Liver (tissue), 9 donors: ENCODE measurements around the gene EIF4E2. TPM values are rescaled to one million over a fixed set of nuclear protein-coding genes. Genes with fewer than 3 reads are reported as not detected.

Source experiments
- DNase-seq: peaks from one replicate; pipeline ENCODE4 v3.0.0-alpha.2; 2017; ENCODE audit warnings: low spot score
- H3K27ac ChIP-seq, 2 donors: one replicate each; pipeline ENCODE4 v1.7.0; 2013; ENCODE audit warnings: inconsistent platforms in 2 of 2, low read length in 2 of 2, control low read depth in 1 of 2, low read depth in 1 of 2, mild to moderate bottlenecking in 1 of 2
- H3K27me3 ChIP-seq, 4 donors: one replicate each; pipeline versions ENCODE4 v1.6.1 to v1.7.0; 2013; ENCODE audit warnings: low read length in 3 of 4, inconsistent platforms in 1 of 4, mild to moderate bottlenecking in 1 of 4, moderate library complexity in 1 of 4; ENCODE audit not compliant: control insufficient read depth in 4 of 4, insufficient read depth in 4 of 4
- H3K36me3 ChIP-seq, 4 donors: one replicate each; pipeline versions ENCODE4 v1.6.1 to v1.7.0; 2013; ENCODE audit warnings: low read length in 3 of 4, mild to moderate bottlenecking in 3 of 4, low read depth in 1 of 4, moderate library complexity in 1 of 4; ENCODE audit not compliant: control insufficient read depth in 4 of 4, insufficient read depth in 3 of 4
- H3K4me1 ChIP-seq, 4 donors: one replicate each; pipeline versions ENCODE4 v1.6.1 to v1.7.0; 2013; ENCODE audit warnings: low read length in 3 of 4, mild to moderate bottlenecking in 3 of 4, moderate library complexity in 1 of 4; ENCODE audit not compliant: control insufficient read depth in 4 of 4, insufficient read depth in 4 of 4
- H3K4me3 ChIP-seq, 3 donors: one replicate each; pipeline versions ENCODE4 v1.6.1 to v1.7.0; 2013; ENCODE audit warnings: low read length in 3 of 3, control low read depth in 1 of 3, low read depth in 1 of 3, mild to moderate bottlenecking in 1 of 3
- H3K9ac ChIP-seq, 2 donors: one replicate each; pipeline ENCODE4 v1.7.0; 2013; ENCODE audit warnings: low read length in 2 of 2, mild to moderate bottlenecking in 2 of 2, moderate library complexity in 2 of 2, control low read depth in 1 of 2, low read depth in 1 of 2
- H3K9me3 ChIP-seq, 4 donors: one replicate each; pipeline versions ENCODE4 v1.6.1 to v1.7.0; 2013; ENCODE audit warnings: low read length in 3 of 4; ENCODE audit not compliant: control insufficient read depth in 4 of 4
- EGR1 ChIP-seq, 2 donors: IDR thresholded peaks; 2 replicates each; pipeline ENCODE4 v1.6.1; 2016 to 2018; ENCODE audit warnings: antibody characterized with exemption in 2 of 2, low read depth in 2 of 2
- GABPA ChIP-seq, 2 donors: IDR thresholded peaks in 1 of 2; conservative IDR thresholded peaks in 1 of 2; 2 replicates each; pipeline ENCODE4 v1.6.1; 2016; ENCODE audit warnings: antibody characterized with exemption in 2 of 2, mild to moderate bottlenecking in 1 of 2, moderate library complexity in 1 of 2
- HNF4A ChIP-seq, 2 donors: conservative IDR thresholded peaks; 2 replicates each; pipeline ENCODE4 v1.6.1; 2016; ENCODE audit warnings: antibody characterized with exemption in 2 of 2, mild to moderate bottlenecking in 2 of 2
- HNF4G ChIP-seq: IDR thresholded peaks from 2 replicates; pipeline ENCODE4 v1.6.1; 2016; ENCODE audit warnings: antibody characterized with exemption
- JUND ChIP-seq, 2 donors: IDR thresholded peaks; 2 replicates each; pipeline ENCODE4 v1.6.1; 2016; ENCODE audit warnings: antibody characterized with exemption in 2 of 2
- NR2F2 ChIP-seq: IDR thresholded peaks from 2 replicates; pipeline ENCODE4 v1.6.1; 2016; ENCODE audit warnings: antibody characterized with exemption
- RAD21 ChIP-seq, 2 donors: IDR thresholded peaks; 2 replicates each; pipeline ENCODE4 v1.6.1; 2016; ENCODE audit warnings: antibody characterized with exemption in 2 of 2, mild to moderate bottlenecking in 2 of 2
- RXRA ChIP-seq, 2 donors: IDR thresholded peaks; 2 replicates each; pipeline ENCODE4 v1.6.1; 2017 to 2018; ENCODE audit warnings: antibody characterized with exemption in 2 of 2, mild to moderate bottlenecking in 1 of 2
- SP1 ChIP-seq: IDR thresholded peaks from 2 replicates; pipeline ENCODE4 v1.6.1; 2018; ENCODE audit warnings: antibody characterized with exemption, mild to moderate bottlenecking
- TAF1 ChIP-seq: conservative IDR thresholded peaks from 2 replicates; pipeline ENCODE4 v1.6.1; 2016; ENCODE audit warnings: antibody characterized with exemption, mild to moderate bottlenecking
- YY1 ChIP-seq: IDR thresholded peaks from 2 replicates; pipeline ENCODE4 v1.6.1; 2016; ENCODE audit warnings: antibody characterized with exemption, mild to moderate bottlenecking
- WGBS: extraction: QIAGEN DNeasy Blood & Tissue Kit; methylation state at CpG from one replicate; pipeline ENCODE4 v1.1.7; 2013; 5-methylcytosine and 5-hydroxymethylcytosine counted together
- polyA plus RNA-seq, 2 donors: library from polyadenylated mRNA; stranded (reverse) in 1 of 2; unstranded in 1 of 2; fragments of 200-250 nt in 1 of 2; fragments of >200 nt in 1 of 2; fragmentation: Nextera tagmentation in 1 of 2; extraction: Ambion mirVana in 1 of 2; gene quantifications; one replicate each; pipeline versions ENCODE4 v1.2.1 to v1.2.3, GENCODE V29; 2013 to 2015
- total RNA-seq, 2 donors: library from RNA; depleted of rRNA; stranded (reverse); fragments of >200 nt; gene quantifications; one replicate each; pipeline ENCODE4 v1.2.3, GENCODE V29; 2014
- TF ChIP-seq, protein P1 (sequence below): IDR thresholded peaks from 2 replicates; pipeline ENCODE4 v1.6.1; 2016; ENCODE audit warnings: antibody characterized with exemption, mild to moderate bottlenecking
- TF ChIP-seq, protein P2 (sequence below): IDR thresholded peaks from 2 replicates; pipeline ENCODE4 v1.6.1; 2016; ENCODE audit warnings: antibody characterized with exemption
- TF ChIP-seq, protein P3 (sequence below): IDR thresholded peaks from 2 replicates; pipeline ENCODE4 v1.6.1; 2016; ENCODE audit warnings: antibody characterized with exemption
- donor health status: healthy.
- donor health status: healthy.
- donor health status: healthy.
- donor health status: healthy.
- donor health status: healthy.

EIF4E2 gene
- total and polyA plus RNA-seq, 4 donors: 30.0 to 46.9 (median 45.4) TPM

DNA sequence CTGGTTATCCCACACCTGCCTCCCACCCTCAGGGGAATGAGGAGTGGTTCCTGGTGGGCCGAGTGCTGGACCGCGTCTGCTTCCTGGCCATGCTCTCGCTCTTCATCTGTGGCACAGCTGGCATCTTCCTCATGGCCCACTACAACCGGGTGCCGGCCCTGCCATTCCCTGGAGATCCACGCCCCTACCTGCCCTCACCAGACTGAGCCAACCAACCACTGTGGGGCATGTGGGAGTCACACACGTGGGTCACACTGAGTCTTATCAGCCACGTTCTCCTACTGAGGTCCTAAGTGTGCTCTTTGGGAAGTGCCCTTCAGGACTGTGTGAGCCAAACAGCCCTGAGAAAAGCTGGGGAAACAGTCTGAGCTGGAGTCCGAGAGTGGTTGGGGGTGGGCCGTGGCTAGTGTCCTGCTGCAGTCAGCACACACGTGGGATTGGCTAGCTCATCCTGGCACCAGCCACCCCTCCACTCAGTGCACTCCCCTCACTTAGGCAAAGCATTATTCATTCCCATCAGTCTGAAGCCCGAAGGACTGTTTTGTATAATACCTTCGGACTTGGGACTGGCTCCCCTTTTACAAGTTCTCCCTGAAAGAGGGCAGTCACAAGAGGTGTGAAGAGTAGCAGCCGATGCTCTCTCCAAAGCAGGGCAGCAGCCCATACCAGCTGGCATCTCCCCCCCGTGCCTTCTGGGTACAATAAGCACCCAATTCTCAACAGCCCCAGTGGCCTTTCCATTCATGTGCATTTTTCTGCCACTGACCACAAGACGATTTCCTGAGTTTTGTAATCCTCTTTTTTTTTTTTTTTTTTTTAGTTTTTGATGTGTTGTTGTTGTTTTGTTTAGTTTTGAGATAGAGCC lies 4.7 kb upstream of the EIF4E2 start:
- no peak overlapping the region for H3K4me3 ChIP-seq
- H3K27me3 ChIP-seq: no peaks in the 10 kb centered on the region
- DNase-seq: no peak
- H3K36me3 ChIP-seq: no peaks in the 10 kb centered on the region
- WGBS: 88% methylated on average over 17 of the region's 17 CpGs
- peaks cover 0 to 9% (median 2%) of the 10 kb centered on the region in 4 donors for H3K4me1 ChIP-seq
- TF ChIP-seq, protein P1, sequence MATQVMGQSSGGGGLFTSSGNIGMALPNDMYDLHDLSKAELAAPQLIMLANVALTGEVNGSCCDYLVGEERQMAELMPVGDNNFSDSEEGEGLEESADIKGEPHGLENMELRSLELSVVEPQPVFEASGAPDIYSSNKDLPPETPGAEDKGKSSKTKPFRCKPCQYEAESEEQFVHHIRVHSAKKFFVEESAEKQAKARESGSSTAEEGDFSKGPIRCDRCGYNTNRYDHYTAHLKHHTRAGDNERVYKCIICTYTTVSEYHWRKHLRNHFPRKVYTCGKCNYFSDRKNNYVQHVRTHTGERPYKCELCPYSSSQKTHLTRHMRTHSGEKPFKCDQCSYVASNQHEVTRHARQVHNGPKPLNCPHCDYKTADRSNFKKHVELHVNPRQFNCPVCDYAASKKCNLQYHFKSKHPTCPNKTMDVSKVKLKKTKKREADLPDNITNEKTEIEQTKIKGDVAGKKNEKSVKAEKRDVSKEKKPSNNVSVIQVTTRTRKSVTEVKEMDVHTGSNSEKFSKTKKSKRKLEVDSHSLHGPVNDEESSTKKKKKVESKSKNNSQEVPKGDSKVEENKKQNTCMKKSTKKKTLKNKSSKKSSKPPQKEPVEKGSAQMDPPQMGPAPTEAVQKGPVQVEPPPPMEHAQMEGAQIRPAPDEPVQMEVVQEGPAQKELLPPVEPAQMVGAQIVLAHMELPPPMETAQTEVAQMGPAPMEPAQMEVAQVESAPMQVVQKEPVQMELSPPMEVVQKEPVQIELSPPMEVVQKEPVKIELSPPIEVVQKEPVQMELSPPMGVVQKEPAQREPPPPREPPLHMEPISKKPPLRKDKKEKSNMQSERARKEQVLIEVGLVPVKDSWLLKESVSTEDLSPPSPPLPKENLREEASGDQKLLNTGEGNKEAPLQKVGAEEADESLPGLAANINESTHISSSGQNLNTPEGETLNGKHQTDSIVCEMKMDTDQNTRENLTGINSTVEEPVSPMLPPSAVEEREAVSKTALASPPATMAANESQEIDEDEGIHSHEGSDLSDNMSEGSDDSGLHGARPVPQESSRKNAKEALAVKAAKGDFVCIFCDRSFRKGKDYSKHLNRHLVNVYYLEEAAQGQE: no peak
- TF ChIP-seq RXRA (IDR thresholded peaks at IDR 0.05) (no peak), HNF4A (conservative IDR thresholded peaks at IDR 0.05) (no peak), TAF1 (no peak), GABPA (IDR thresholded peaks at IDR 0.05 in 1 of 2, conservative IDR thresholded peaks at IDR 0.05 in 1 of 2) (no peak), NR2F2 (no peak), RAD21 (IDR thresholded peaks at IDR 0.05) (no peak), YY1 (no peak)
- TF ChIP-seq, protein P2, sequence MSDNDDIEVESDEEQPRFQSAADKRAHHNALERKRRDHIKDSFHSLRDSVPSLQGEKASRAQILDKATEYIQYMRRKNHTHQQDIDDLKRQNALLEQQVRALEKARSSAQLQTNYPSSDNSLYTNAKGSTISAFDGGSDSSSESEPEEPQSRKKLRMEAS: no peak
- no peak overlapping the region for H3K27ac ChIP-seq
- H3K9me3 ChIP-seq: no peaks in the 10 kb centered on the region
- H3K9ac ChIP-seq: no peak overlapping the region

- Histone ChIP-seq H3K27me3 (no peaks in the 10 kb centered on the region), H3K36me3 (peaks cover 0 to 4% (median 0%) of the 10 kb centered on the region in 4 donors), H3K4me1 (peaks cover 2 to 18% (median 9%) of the 10 kb centered on the region in 4 donors), H3K27ac (no peak overlapping the region), H3K9me3 (no peaks in the 10 kb centered on the region), H3K4me3 (no peak overlapping the region), H3K9ac (no peak overlapping the region)
- no peak for DNase-seq
- WGBS: 97% methylated on average over 6 of the region's 6 CpGs
- no peak for TF ChIP-seq NR2F2
- TF ChIP-seq, protein P3, sequence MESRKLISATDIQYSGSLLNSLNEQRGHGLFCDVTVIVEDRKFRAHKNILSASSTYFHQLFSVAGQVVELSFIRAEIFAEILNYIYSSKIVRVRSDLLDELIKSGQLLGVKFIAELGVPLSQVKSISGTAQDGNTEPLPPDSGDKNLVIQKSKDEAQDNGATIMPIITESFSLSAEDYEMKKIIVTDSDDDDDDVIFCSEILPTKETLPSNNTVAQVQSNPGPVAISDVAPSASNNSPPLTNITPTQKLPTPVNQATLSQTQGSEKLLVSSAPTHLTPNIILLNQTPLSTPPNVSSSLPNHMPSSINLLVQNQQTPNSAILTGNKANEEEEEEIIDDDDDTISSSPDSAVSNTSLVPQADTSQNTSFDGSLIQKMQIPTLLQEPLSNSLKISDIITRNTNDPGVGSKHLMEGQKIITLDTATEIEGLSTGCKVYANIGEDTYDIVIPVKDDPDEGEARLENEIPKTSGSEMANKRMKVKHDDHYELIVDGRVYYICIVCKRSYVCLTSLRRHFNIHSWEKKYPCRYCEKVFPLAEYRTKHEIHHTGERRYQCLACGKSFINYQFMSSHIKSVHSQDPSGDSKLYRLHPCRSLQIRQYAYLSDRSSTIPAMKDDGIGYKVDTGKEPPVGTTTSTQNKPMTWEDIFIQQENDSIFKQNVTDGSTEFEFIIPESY: no peak
- no peak for TF ChIP-seq EGR1 (IDR thresholded peaks at IDR 0.05; ENCODE audit: low read depth in 2 of 2)
- TF ChIP-seq SP1: no peak
- TF ChIP-seq, protein P1: no peak
- no peak for TF ChIP-seq JUND (IDR thresholded peaks at IDR 0.05)
- TF ChIP-seq HNF4G: no peak
- TF ChIP-seq HNF4A (conservative IDR thresholded peaks at IDR 0.05): no peak
Measured at GRCh38 chr2:232547991-232548390, 2.5 kb upstream of the EIF4E2 start.
